GM12892 (cell line): ENCODE measurements around the gene APMAP.

Experiments used
- DNase-seq: peaks from one replicate; pipeline ENCODE4 v3.0.0; 2011; ENCODE audit not compliant: insufficient read length
- FAIRE-seq: peaks from 2 replicates; lab custom pipeline; 2011; peaks lifted over from hg19 to GRCh38; lab: Jason Lieb, UNC
- POLR2A ChIP-seq: IDR thresholded peaks from 2 replicates; pipeline ENCODE4 v1.6.1; 2011; ENCODE audit warnings: low read depth, low read length, control low read depth
- POLR2AphosphoS5 ChIP-seq: IDR thresholded peaks from 2 replicates; pipeline ENCODE4 v1.6.1; 2011; ENCODE audit warnings: low read depth, low read length, control low read depth
- TAF1 ChIP-seq: IDR thresholded peaks from 2 replicates; pipeline ENCODE4 v1.6.1; 2011; ENCODE audit warnings: low read depth, mild to moderate bottlenecking, control low read depth, low read length, borderline replicate concordance

The APMAP gene

GRCh38 chr20:24918579-24919566, 73.7 kb downstream of the APMAP start:
- no peak for TF ChIP-seq POLR2A
- TF ChIP-seq TAF1, result no peak
- TF ChIP-seq POLR2AphosphoS5, result no peak
- no peak for DNase-seq
- FAIRE-seq, result no peak

- peak; percentile 79 for DNase-seq
- TF ChIP-seq POLR2AphosphoS5 (no peak), POLR2A (no peak), TAF1 (no peak)
- FAIRE-seq, result peak; percentile 92
Measured at GRCh38 chr20:24917797-24918578, 74.6 kb downstream of the APMAP start.

DNA sequence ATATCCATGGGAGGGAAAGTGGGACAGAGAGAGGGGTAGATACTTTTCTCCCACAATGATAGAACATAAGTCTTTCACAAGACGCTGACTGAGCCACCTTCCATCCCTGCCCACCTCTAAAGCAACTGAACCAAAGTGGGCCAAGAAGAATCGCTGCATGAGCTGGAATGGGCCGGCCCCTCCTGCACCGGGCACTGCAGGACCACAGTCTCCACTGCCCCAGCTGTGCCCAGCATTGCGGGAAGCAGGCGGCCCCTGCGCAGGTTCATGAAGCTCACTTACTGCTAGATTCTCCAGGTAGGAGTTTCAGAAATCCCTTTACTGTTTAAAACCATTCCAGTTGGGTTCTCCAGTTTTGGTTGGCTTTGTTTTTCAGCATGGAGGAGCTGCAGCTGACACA, 75.5 kb downstream of the APMAP start:
- DNase-seq, result no peak
- no peak for FAIRE-seq
- TF ChIP-seq TAF1 (no peak), POLR2A (no peak)

DNA sequence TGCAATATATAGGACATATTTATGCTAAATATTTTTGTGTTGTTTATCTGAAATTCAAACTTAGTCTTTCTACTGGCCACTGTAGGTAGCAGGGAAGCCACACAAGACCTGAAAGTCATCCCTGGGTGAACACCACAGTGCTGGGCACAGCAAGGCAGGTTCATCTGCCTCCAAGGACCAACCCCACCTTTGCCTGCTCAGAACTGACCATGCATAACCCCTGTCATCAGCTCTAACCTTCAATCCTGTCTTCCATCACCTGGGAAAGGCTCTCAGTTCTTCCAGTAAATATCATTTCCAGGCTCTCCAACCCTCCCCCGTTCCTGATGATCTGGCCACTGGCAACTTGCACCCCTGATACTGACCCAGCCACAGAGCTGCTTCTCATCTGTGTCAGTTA, 76.1 kb downstream of the APMAP start:
- DNase-seq (no peak), FAIRE-seq (no peak)
- TF ChIP-seq TAF1 (no peak), POLR2AphosphoS5 (no peak), POLR2A (no peak)

DNA sequence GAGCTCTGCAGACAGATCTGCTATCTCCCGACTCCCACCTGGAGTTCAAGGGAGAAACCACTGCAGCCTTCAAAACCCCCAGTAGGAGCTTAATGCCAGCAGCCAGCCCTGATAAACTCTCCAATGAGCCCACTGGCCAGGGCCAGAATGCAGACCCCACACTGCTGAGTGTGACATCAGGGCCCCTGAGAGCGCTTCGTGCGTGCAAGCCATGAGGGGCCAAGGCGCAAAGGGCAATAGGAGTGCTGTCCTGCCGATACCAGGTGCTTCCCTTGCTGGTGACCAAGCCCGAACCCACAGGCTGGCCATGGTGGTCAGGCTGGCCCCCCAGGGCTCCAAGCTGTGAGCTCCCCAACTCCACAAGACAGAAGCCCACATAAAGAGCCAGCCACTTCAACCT, 76.7 kb downstream of the APMAP start:
- TF ChIP-seq POLR2AphosphoS5, result no peak
- no peak for TF ChIP-seq POLR2A
- no peak for TF ChIP-seq TAF1
- no peak for DNase-seq
- no peak for FAIRE-seq

GRCh38 chr20:24915440-24915839, 77.1 kb downstream of the APMAP start:
- TF ChIP-seq POLR2AphosphoS5 (no peak), POLR2A (no peak), TAF1 (no peak)
- DNase-seq (no peak), FAIRE-seq (no peak)

GRCh38 chr20:24914388-24915241, 77.9 kb downstream of the APMAP start:
- FAIRE-seq, result no peak
- TF ChIP-seq POLR2A (no peak), TAF1 (no peak), POLR2AphosphoS5 (no peak)
- no peak for DNase-seq

DNA sequence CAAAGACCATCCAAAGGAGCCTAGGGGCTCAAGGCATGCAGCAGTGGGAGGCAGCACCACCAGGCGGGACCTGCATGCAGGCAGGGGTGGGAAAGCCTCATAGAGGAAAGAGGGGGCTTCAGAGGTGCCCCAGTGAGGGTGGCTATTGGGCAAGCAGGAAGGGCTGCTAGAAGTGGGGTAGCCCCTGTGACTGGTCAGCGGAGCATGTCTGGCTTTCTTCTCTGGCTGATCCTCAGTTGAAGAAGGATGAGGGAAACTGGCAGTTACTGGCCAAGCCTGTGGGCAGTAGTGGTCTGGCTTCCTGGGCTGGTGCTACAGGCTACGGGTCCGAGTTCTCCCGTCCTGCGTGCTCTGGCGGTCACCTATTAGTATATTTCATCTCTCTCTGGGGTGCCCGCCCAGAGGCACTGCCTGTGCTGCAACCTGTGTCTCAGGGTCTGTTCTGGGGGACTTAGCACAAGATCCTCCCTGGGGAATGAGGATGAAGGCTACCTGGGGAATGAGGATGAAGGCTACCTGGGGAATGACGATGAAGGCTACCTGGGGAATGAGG, 79.4 kb downstream of the APMAP start:
- no peak for FAIRE-seq
- no peak for DNase-seq
- TF ChIP-seq POLR2AphosphoS5, result no peak
- TF ChIP-seq TAF1, result no peak
- no peak for TF ChIP-seq POLR2A
